ENCODE results near the gene KLHDC4. TPM values are rescaled to one million over a fixed set of nuclear protein-coding genes. Genes with fewer than 3 reads are reported as not detected.

KLHDC4 gene
- total RNA-seq, 6 donors from 2014 or later = 30.7 to 248 (median 37.5) TPM

GRCh38 chr16:87692756-87693155, 73.0 kb downstream of the KLHDC4 start:
- no peak overlapping the region for H3K27ac ChIP-seq
- H3K4me1 ChIP-seq = no peaks in the 10 kb centered on the region
- H3K4me3 ChIP-seq = no peak overlapping the region
- H3K9me3 ChIP-seq = no peaks in the 10 kb centered on the region
- H3K27me3 ChIP-seq = no peaks in the 10 kb centered on the region
- DNase-seq (peak in 1 of 2 donors; percentile 68), ATAC-seq (ENCODE audit: low FRiP score in 2 of 2) (no peak)
- H3K36me3 ChIP-seq = peaks cover 0 to 15% (median 10%) of the 10 kb centered on the region in 4 donors
- WGBS, 2 donors = 92% methylated on average over 10 of the region's 12 CpGs; no CpG with 5 or more reads in 1 of the 2 donors
- no peak for TF ChIP-seq POLR2AphosphoS5 (IDR thresholded peaks at IDR 0.05)
- TF ChIP-seq EP300 (IDR thresholded peaks at IDR 0.05) = no peak
- no peak for TF ChIP-seq POLR2A (IDR thresholded peaks at IDR 0.05)
- TF ChIP-seq, protein P1, sequence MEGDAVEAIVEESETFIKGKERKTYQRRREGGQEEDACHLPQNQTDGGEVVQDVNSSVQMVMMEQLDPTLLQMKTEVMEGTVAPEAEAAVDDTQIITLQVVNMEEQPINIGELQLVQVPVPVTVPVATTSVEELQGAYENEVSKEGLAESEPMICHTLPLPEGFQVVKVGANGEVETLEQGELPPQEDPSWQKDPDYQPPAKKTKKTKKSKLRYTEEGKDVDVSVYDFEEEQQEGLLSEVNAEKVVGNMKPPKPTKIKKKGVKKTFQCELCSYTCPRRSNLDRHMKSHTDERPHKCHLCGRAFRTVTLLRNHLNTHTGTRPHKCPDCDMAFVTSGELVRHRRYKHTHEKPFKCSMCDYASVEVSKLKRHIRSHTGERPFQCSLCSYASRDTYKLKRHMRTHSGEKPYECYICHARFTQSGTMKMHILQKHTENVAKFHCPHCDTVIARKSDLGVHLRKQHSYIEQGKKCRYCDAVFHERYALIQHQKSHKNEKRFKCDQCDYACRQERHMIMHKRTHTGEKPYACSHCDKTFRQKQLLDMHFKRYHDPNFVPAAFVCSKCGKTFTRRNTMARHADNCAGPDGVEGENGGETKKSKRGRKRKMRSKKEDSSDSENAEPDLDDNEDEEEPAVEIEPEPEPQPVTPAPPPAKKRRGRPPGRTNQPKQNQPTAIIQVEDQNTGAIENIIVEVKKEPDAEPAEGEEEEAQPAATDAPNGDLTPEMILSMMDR (IDR thresholded peaks at IDR 0.05) = no peak

DNA sequence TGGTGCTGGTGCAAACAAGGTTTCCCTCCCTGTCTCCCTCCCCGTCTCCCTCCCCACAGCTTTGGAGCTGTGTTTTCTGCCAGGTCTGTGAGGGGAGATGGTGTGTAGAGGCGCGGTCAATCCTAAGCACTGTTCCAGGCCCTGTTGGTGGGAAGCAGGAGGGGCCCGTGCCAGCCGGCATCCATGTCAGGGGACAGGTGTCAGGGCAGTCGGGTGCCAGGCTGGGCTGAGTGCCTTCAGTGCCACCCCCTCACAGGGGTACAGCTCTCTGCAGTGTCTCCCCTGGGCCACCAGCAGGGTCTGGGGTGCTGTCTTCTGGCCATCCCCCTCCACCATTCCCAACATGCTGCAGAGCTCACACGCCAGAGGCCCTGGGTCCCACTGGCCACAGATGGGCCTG, 73.6 kb downstream of the KLHDC4 start:
- WGBS, 2 donors = 50 to 90% methylated on average over 1 to 7 of the region's 7 CpGs
- no peak for DNase-seq
- Histone ChIP-seq H3K27ac (no peak overlapping the region), H3K36me3 (peaks cover 0 to 15% (median 10%) of the 10 kb centered on the region in 4 donors), H3K4me1 (no peaks in the 10 kb centered on the region), H3K27me3 (no peaks in the 10 kb centered on the region), H3K4me3 (no peak overlapping the region), H3K9me3 (no peaks in the 10 kb centered on the region)
- TF ChIP-seq, protein P1 (IDR thresholded peaks at IDR 0.05) = no peak
- no peak for TF ChIP-seq POLR2A (IDR thresholded peaks at IDR 0.05)
- TF ChIP-seq POLR2AphosphoS5 (IDR thresholded peaks at IDR 0.05) = no peak
- TF ChIP-seq EP300 (IDR thresholded peaks at IDR 0.05) = no peak
- no peak for ATAC-seq (ENCODE audit: low FRiP score in 2 of 2)

DNA sequence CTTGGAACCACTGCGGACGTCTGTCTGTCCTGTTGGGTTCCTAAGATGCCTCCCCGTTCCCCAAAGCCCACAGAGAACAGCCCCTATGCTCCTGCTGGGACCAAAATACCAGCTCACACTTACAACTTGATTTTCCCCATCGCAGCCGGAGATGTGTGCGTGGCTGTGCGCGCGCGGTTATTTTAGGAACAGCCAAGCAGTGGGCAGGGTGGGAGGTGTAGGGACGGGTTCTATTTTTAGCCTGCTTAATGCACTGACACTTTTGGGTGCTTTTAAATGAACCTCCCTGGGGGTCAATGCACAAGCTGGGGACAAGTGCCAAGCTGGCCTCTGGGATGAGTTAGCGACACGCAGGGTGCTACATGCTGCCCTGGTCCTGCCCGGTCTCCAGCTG, 74.1 kb downstream of the KLHDC4 start:
- WGBS, 2 donors = 60 to 70% methylated on average over 11 to 14 of the region's 14 CpGs
- Histone ChIP-seq H3K4me3 (no peak overlapping the region), H3K27ac (no peak overlapping the region), H3K27me3 (no peaks in the 10 kb centered on the region), H3K9me3 (no peaks in the 10 kb centered on the region), H3K36me3 (peaks cover 0 to 15% (median 10%) of the 10 kb centered on the region in 4 donors), H3K4me1 (no peaks in the 10 kb centered on the region)
- ATAC-seq (ENCODE audit: low FRiP score in 2 of 2) (no peak), DNase-seq (no peak)
- TF ChIP-seq POLR2A (IDR thresholded peaks at IDR 0.05) = no peak
- no peak for TF ChIP-seq POLR2AphosphoS5 (IDR thresholded peaks at IDR 0.05)
- TF ChIP-seq, protein P1 (IDR thresholded peaks at IDR 0.05) = no peak
- TF ChIP-seq EP300 (IDR thresholded peaks at IDR 0.05) = no peak

DNA sequence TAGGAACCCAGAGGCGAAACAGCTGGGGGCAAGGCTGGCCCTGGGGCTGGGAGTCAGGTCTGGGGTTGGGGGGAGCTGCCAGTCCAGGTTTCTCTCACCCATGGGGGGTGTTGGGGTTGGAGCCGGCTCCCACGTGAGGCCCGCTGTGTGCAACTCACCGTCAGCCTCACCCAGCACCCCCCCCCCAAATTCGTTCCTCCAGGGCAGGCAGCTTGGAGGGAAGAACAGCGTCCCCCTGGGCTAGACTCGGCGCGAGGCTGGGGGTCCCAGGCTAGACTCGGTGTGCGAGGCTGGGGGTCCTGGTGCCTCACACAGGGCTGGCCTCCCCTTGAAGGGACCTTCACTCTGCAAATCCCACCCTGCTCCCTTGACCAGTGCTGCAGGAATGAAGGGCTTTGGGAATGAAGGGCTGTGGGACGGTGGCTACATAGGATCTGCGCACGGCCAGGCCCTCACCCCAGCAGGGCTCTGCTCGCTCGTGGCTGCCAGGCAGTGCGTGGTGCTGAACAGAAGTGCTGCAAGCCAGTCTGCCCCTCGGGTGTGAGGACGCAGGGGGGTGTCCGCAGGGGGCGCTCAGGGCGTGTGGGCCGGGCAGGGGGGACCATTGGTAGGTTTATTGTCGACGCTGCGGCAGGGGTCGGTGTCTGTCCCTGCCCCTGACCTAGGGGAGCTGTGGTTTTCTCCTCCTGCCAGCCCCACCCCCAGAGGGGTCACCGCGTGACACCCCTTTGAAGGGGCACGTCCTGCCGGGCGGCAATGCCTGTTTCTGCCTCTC, 74.7 kb downstream of the KLHDC4 start:
- no peak overlapping the region for H3K4me3 ChIP-seq
- H3K9me3 ChIP-seq = no peaks in the 10 kb centered on the region
- ATAC-seq (ENCODE audit: low FRiP score in 2 of 2) = no peak
- no peaks in the 10 kb centered on the region for H3K4me1 ChIP-seq
- no peaks in the 10 kb centered on the region for H3K27me3 ChIP-seq
- TF ChIP-seq POLR2AphosphoS5 (IDR thresholded peaks at IDR 0.05) = no peak
- peak in 1 of 2 donors; percentile 72 for DNase-seq
- no peak overlapping the region for H3K27ac ChIP-seq
- WGBS, 2 donors = 57 to 58% methylated on average over 8 to 29 of the region's 33 CpGs
- peaks cover 0 to 12% (median 8%) of the 10 kb centered on the region in 4 donors for H3K36me3 ChIP-seq

GRCh38 chr16:87689956-87690465, 75.8 kb downstream of the KLHDC4 start:
- Histone ChIP-seq H3K9me3 (no peaks in the 10 kb centered on the region), H3K4me3 (no peak overlapping the region), H3K36me3 (peaks cover 0 to under 1% (median 0%) of the 10 kb centered on the region in 4 donors), H3K27ac (no peak overlapping the region), H3K27me3 (no peaks in the 10 kb centered on the region), H3K4me1 (no peaks in the 10 kb centered on the region)
- WGBS, 2 donors = 93 to 96% methylated on average over 9 to 31 of the region's 46 CpGs
- DNase-seq = peak in 1 of 2 donors; percentile 83
- TF ChIP-seq POLR2AphosphoS5 (IDR thresholded peaks at IDR 0.05) (no peak), EP300 (IDR thresholded peaks at IDR 0.05) (no peak), POLR2A (IDR thresholded peaks at IDR 0.05) (no peak)
- TF ChIP-seq, protein P1 (IDR thresholded peaks at IDR 0.05) = no peak
- no peak for ATAC-seq (ENCODE audit: low FRiP score in 2 of 2)

Data from upper lobe of left lung (tissue), 6 donors.